ENCODE measurements around the gene GPX1. TPM values are rescaled to one million over a fixed set of nuclear protein-coding genes. Genes with fewer than 3 reads are reported as not detected.

GPX1 gene
- total RNA-seq, 1 donor from 2014 or later: 97.9 TPM

GRCh38 chr3:49343163-49343562, 15.0 kb downstream of the GPX1 start:
- Mint-ChIP-seq H3K27ac (no peak overlapping the region), H3K4me1 (peaks cover 23% of the 10 kb centered on the region), H3K9me3 (no peaks in the 10 kb centered on the region), H3K36me3 (no peaks in the 10 kb centered on the region), H3K27me3 (ENCODE audit: low read depth) (no peaks in the 10 kb centered on the region), H3K4me3 (no peak overlapping the region)
- no peak for DNase-seq (ENCODE audit: low spot score in 2 of 2, unreplicated experiment in 2 of 2)
- no peak for TF ChIP-seq CTCF (IDR thresholded peaks at IDR 0.05; ENCODE audit: unreplicated experiment)

- DNase-seq (ENCODE audit: low spot score in 2 of 2, unreplicated experiment in 2 of 2): no peak
- Mint-ChIP-seq H3K9me3 (no peaks in the 10 kb centered on the region), H3K27me3 (ENCODE audit: low read depth) (no peaks in the 10 kb centered on the region), H3K4me1 (peaks cover 23% of the 10 kb centered on the region), H3K27ac (no peak overlapping the region), H3K4me3 (no peak overlapping the region), H3K36me3 (no peaks in the 10 kb centered on the region)
- no peak for TF ChIP-seq CTCF (IDR thresholded peaks at IDR 0.05; ENCODE audit: unreplicated experiment)
Measured at GRCh38 chr3:49341996-49342395, 16.2 kb downstream of the GPX1 start.

GRCh38 chr3:49339941-49340800, 18.0 kb downstream of the GPX1 start, which contains the start of gene USP4:
Gene USP4 (minus strand): TSS chr3:49340053. CDS start chr3:49340024, 29 bp downstream.
- peak within 1 kb of the TSS; percentile 94 for H3K4me3 Mint-ChIP-seq
- DNase-seq (ENCODE audit: low spot score in 2 of 2, unreplicated experiment in 2 of 2): peak; percentile 79 to 84
- TF ChIP-seq CTCF (IDR thresholded peaks at IDR 0.05; ENCODE audit: unreplicated experiment): no peak
- H3K4me1 Mint-ChIP-seq: peaks cover 23% of the 10 kb centered on the region
- H3K36me3 Mint-ChIP-seq: peaks cover 4% of the 10 kb centered on the region
- no peaks in the 10 kb centered on the region for H3K9me3 Mint-ChIP-seq
- H3K27ac Mint-ChIP-seq: peak within 1 kb of the TSS; percentile 95
- H3K27me3 Mint-ChIP-seq (ENCODE audit: low read depth): no peaks in the 10 kb centered on the region

- TF ChIP-seq CTCF (IDR thresholded peaks at IDR 0.05; ENCODE audit: unreplicated experiment): no peak
- no peak for DNase-seq (ENCODE audit: low spot score in 2 of 2, unreplicated experiment in 2 of 2)
- Mint-ChIP-seq H3K4me3 (peak overlapping the region; percentile 94), H3K36me3 (peaks cover 10% of the 10 kb centered on the region), H3K9me3 (no peaks in the 10 kb centered on the region), H3K4me1 (peaks cover 23% of the 10 kb centered on the region), H3K27ac (peak overlapping the region; percentile 95), H3K27me3 (ENCODE audit: low read depth) (no peaks in the 10 kb centered on the region)
Measured at GRCh38 chr3:49339581-49339940, 18.6 kb downstream of the GPX1 start.

- H3K27ac Mint-ChIP-seq: no peak overlapping the region
- H3K9me3 Mint-ChIP-seq: no peaks in the 10 kb centered on the region
- H3K4me3 Mint-ChIP-seq: no peak overlapping the region
- H3K4me1 Mint-ChIP-seq: peaks cover 4% of the 10 kb centered on the region
- peaks cover 27% of the 10 kb centered on the region for H3K36me3 Mint-ChIP-seq
- no peak for DNase-seq (ENCODE audit: low spot score in 2 of 2, unreplicated experiment in 2 of 2)
- TF ChIP-seq CTCF (IDR thresholded peaks at IDR 0.05; ENCODE audit: unreplicated experiment): no peak
- H3K27me3 Mint-ChIP-seq (ENCODE audit: low read depth): no peaks in the 10 kb centered on the region
Measured at GRCh38 chr3:49333916-49334633, 24.1 kb downstream of the GPX1 start.

All from mesothelial cell of epicardium (in vitro differentiated cells).